Transverse colon (tissue), 4 donors: ENCODE results near the gene PPM1L.

Experiments
- POLR2A ChIP-seq: fragments of 450-650 bp; IDR thresholded peaks from one replicate; pipeline ENCODE4 v1.6.1; 2016; ENCODE audit warnings: antibody characterized with exemption, mild to moderate bottlenecking, moderate library complexity
- POLR2AphosphoS5 ChIP-seq, 3 donors: sonication (generic); formaldehyde crosslinking; IDR thresholded peaks; one replicate each; pipeline ENCODE4 v1.6.1; 2016; ENCODE audit warnings: antibody characterized with exemption in 3 of 3
- TF ChIP-seq, protein P1 (sequence below), 5 experiments: fragments of 200-600 bp in 3 of 5; fragments of 450-650 bp in 2 of 5; sonication (generic) in 3 of 5; IDR thresholded peaks; 1 replicate in 2 of 5; 2 replicates in 3 of 5; pipeline ENCODE4 v1.5.1; 2016 to 2017; ENCODE audit warnings: antibody characterized with exemption in 5 of 5, inconsistent platforms in 3 of 5, mild to moderate bottlenecking in 2 of 5, moderate library complexity in 1 of 5

DNA sequence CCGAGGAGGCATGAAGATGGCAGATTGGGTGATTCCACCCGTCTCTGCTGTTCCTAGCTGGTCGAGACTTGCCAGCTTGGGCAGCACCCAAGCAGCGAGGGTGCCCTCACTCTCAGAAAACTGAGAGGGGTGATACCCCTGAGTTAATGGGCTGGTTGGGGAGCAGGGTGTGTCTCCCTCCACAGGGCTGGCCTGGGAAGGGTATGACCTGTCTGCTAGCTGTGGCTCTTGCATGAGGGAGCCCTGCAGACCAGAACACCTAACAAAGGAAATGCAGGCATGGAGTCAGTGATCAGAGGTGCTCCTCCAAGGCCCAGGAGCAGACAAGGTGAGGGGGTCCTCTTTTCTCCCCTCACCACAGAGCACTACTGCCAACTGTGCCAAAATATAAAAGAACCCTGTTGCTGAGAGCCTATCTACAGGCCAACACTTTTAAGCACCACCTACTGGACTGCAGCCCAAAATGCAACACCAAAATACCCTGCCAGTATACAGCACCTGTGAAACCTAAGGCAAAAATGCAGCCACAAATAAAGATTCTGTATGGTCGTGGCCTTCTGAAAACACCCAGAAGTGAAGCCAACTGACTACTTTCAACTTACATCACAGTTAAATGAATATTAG, 35.8 kb upstream of the PPM1L start:
- TF ChIP-seq, protein P1, sequence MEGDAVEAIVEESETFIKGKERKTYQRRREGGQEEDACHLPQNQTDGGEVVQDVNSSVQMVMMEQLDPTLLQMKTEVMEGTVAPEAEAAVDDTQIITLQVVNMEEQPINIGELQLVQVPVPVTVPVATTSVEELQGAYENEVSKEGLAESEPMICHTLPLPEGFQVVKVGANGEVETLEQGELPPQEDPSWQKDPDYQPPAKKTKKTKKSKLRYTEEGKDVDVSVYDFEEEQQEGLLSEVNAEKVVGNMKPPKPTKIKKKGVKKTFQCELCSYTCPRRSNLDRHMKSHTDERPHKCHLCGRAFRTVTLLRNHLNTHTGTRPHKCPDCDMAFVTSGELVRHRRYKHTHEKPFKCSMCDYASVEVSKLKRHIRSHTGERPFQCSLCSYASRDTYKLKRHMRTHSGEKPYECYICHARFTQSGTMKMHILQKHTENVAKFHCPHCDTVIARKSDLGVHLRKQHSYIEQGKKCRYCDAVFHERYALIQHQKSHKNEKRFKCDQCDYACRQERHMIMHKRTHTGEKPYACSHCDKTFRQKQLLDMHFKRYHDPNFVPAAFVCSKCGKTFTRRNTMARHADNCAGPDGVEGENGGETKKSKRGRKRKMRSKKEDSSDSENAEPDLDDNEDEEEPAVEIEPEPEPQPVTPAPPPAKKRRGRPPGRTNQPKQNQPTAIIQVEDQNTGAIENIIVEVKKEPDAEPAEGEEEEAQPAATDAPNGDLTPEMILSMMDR (IDR thresholded peaks at IDR 0.05), result peak in 1 of 5 experiments; percentile 17
- TF ChIP-seq POLR2A, result no peak
- TF ChIP-seq POLR2AphosphoS5 (IDR thresholded peaks at IDR 0.05), result no peak
